H9 (cell line): ENCODE results near the gene DCC. TPM values are rescaled to one million over a fixed set of nuclear protein-coding genes. Genes with fewer than 3 reads are reported as not detected.

ENCODE experiments used
- DNase-seq: peaks from one replicate; pipeline ENCODE4 v3.0.0-alpha.2; 2017
- H2AFZ ChIP-seq: one replicate; pipeline ENCODE4 v1.6.1; 2013; ENCODE audit warnings: mild to moderate bottlenecking, low read length, control low read depth, moderate library complexity
- H2AK5ac ChIP-seq: 2 replicates; pipeline ENCODE4 v1.6.1; 2013; ENCODE audit warnings: low read length, control low read depth, mixed read lengths; ENCODE audit not compliant: insufficient read length
- H2BK120ac ChIP-seq: one replicate; pipeline ENCODE4 v1.6.1; 2013; ENCODE audit warnings: low read depth, mild to moderate bottlenecking, low read length, control low read depth, inconsistent platforms; ENCODE audit not compliant: poor library complexity, severe bottlenecking
- H2BK12ac ChIP-seq: 2 replicates; pipeline ENCODE4 v1.6.1; 2013; ENCODE audit warnings: low read length, control low read depth, mixed read lengths, low read depth; ENCODE audit not compliant: insufficient read length
- H2BK15ac ChIP-seq: 2 replicates; pipeline ENCODE4 v1.6.1; 2013; ENCODE audit warnings: low read depth, low read length, control low read depth
- H2BK20ac ChIP-seq: one replicate; pipeline ENCODE4 v1.6.1; 2013; ENCODE audit warnings: low read depth, mild to moderate bottlenecking, low read length, control low read depth, inconsistent platforms; ENCODE audit not compliant: poor library complexity, severe bottlenecking
- H2BK5ac ChIP-seq: 2 replicates; pipeline ENCODE4 v1.6.1; 2013; ENCODE audit warnings: low read length, control low read depth, mixed read lengths; ENCODE audit not compliant: insufficient read length
- H3K14ac ChIP-seq: 2 replicates; pipeline ENCODE4 v1.6.1; 2013; ENCODE audit warnings: low read length, control low read depth; ENCODE audit not compliant: insufficient read depth
- H3K18ac ChIP-seq: 2 replicates; pipeline ENCODE4 v1.6.1; 2013; ENCODE audit warnings: low read depth, mild to moderate bottlenecking, mixed read lengths, low read length, control low read depth; ENCODE audit not compliant: insufficient read length
- H3K23ac ChIP-seq: 2 replicates; pipeline ENCODE4 v1.6.1; 2013; ENCODE audit warnings: low read length, control low read depth, mixed read lengths, low read depth; ENCODE audit not compliant: insufficient read length
- H3K23me2 ChIP-seq: 2 replicates; pipeline ENCODE4 v1.6.1; 2013; ENCODE audit warnings: low read depth, mild to moderate bottlenecking, mixed read lengths, low read length, control low read depth; ENCODE audit not compliant: insufficient read length, poor library complexity, severe bottlenecking
- H3K27ac ChIP-seq: 2 replicates; pipeline ENCODE4 v1.5.1; 2013; ENCODE audit warnings: low read length, control low read depth, mixed read lengths, low read depth; ENCODE audit not compliant: insufficient read length
- H3K27me3 ChIP-seq: 2 replicates; pipeline ENCODE4 v1.6.1; 2013; ENCODE audit warnings: low read length, control low read depth, inconsistent platforms; ENCODE audit not compliant: insufficient read depth
- H3K4ac ChIP-seq: 2 replicates; pipeline ENCODE4 v1.6.1; 2013; ENCODE audit warnings: low read depth, mild to moderate bottlenecking, control low read depth, inconsistent platforms, low read length, moderate library complexity
- H3K4me1 ChIP-seq: 2 replicates; pipeline ENCODE4 v1.6.1; 2013; ENCODE audit warnings: low read length, control low read depth, inconsistent platforms; ENCODE audit not compliant: insufficient read depth
- H3K4me2 ChIP-seq: 2 replicates; pipeline ENCODE4 v1.6.1; 2013; ENCODE audit warnings: low read length, control low read depth, mixed read lengths; ENCODE audit not compliant: insufficient read length, insufficient read depth
- H3K56ac ChIP-seq: 2 replicates; pipeline ENCODE4 v1.6.1; 2013; ENCODE audit warnings: low read depth, mild to moderate bottlenecking, mixed read lengths, low read length, control low read depth; ENCODE audit not compliant: insufficient read length
- H3K79me1 ChIP-seq: 2 replicates; pipeline ENCODE4 v1.6.1; 2013; ENCODE audit warnings: low read depth, mild to moderate bottlenecking, moderate library complexity, low read length, control low read depth, inconsistent platforms; ENCODE audit not compliant: insufficient read depth, poor library complexity, severe bottlenecking
- H3K79me2 ChIP-seq: 2 replicates; pipeline ENCODE4 v1.6.1; 2013; ENCODE audit warnings: low read length, control low read depth, inconsistent platforms; ENCODE audit not compliant: insufficient read depth
- H3K9ac ChIP-seq: 2 replicates; pipeline ENCODE4 v1.6.1; 2013; ENCODE audit warnings: low read length, control low read depth, mixed read lengths; ENCODE audit not compliant: insufficient read length; ENCODE audit errors: extremely low read depth
- H3K9me3 ChIP-seq: one replicate; pipeline ENCODE4 v1.6.1; 2013; ENCODE audit warnings: low read depth, low read length, inconsistent platforms; ENCODE audit not compliant: control insufficient read depth
- H3T11ph ChIP-seq: one replicate; pipeline ENCODE4 v1.6.1; 2013; ENCODE audit warnings: mild to moderate bottlenecking, low read length, control low read depth, inconsistent platforms
- H4K20me1 ChIP-seq: one replicate; pipeline ENCODE4 v1.6.1; 2013; ENCODE audit not compliant: control insufficient read depth, insufficient read length, insufficient read depth
- H4K5ac ChIP-seq: 2 replicates; pipeline ENCODE4 v1.6.1; 2013; ENCODE audit warnings: low read depth, mild to moderate bottlenecking, mixed read lengths, low read length, control low read depth; ENCODE audit not compliant: insufficient read length
- H4K8ac ChIP-seq: replicated peaks from 2 replicates; pipeline ENCODE4 v1.6.1; 2013; ENCODE audit warnings: low read length, control low read depth, mixed read lengths, low read depth; ENCODE audit not compliant: insufficient read length
- H4K91ac ChIP-seq: 2 replicates; pipeline ENCODE4 v1.6.1; 2013; ENCODE audit warnings: low read depth, mild to moderate bottlenecking, moderate library complexity, mixed read lengths, low read length, control low read depth; ENCODE audit not compliant: insufficient read length
- H3K27ac Mint-ChIP-seq, 3 experiments: 2 replicates in 2 of 3; 3 replicates in 1 of 3; pipeline ENCODE4 v1.8.0; 2020 to 2021; ENCODE audit warnings: mixed read lengths in 3 of 3, mild to moderate bottlenecking in 1 of 3, moderate library complexity in 1 of 3
- H3K27me3 Mint-ChIP-seq: 2 replicates; pipeline ENCODE4 v1.8.0; 2021; ENCODE audit warnings: low read depth, mild to moderate bottlenecking, moderate library complexity, mixed read lengths
- H3K36me3 Mint-ChIP-seq, 3 experiments: 2 replicates in 2 of 3; 3 replicates in 1 of 3; pipeline ENCODE4 v1.8.0; 2020 to 2021; ENCODE audit warnings: low read depth in 3 of 3, mixed read lengths in 3 of 3; ENCODE audit not compliant: insufficient read depth in 1 of 3
- H3K4me1 Mint-ChIP-seq, 2 experiments: 2 replicates each; pipeline ENCODE4 v1.8.0; 2020; ENCODE audit warnings: mixed read lengths in 2 of 2
- H3K4me3 Mint-ChIP-seq, 2 experiments: 2 replicates in 1 of 2; 3 replicates in 1 of 2; pipeline ENCODE4 v1.8.0; 2020 to 2021; ENCODE audit warnings: mild to moderate bottlenecking in 2 of 2, mixed read lengths in 2 of 2, moderate library complexity in 1 of 2
- H3K9me3 Mint-ChIP-seq, 2 experiments: 2 replicates in 1 of 2; 3 replicates in 1 of 2; pipeline ENCODE4 v1.8.0; 2020; ENCODE audit warnings: mild to moderate bottlenecking in 2 of 2, mixed read lengths in 2 of 2, moderate library complexity in 1 of 2
- CTCF ChIP-seq: fragments of 200-600 bp; sonication (generic); conservative IDR thresholded peaks from 3 replicates; pipeline ENCODE4 v1.8.0; 2021; ENCODE audit warnings: antibody characterized with exemption, mild to moderate bottlenecking
- whole genome bisulfite sequencing: extraction: QIAGEN DNeasy Blood & Tissue Kit; methylation state at CpG from one replicate; pipeline ENCODE4 v1.1.7; 2013; ENCODE audit warnings: missing lambda C conversion rate, low lambda C conversion rate, mixed read lengths; ENCODE audit not compliant: insufficient read length; ENCODE audit errors: extremely low coverage; 5-methylcytosine and 5-hydroxymethylcytosine counted together
- total RNA-seq: library from RNA; stranded (reverse); gene quantifications from 2 replicates; pipeline ENCODE4 v1.2.1, GENCODE V29; 2021

Gene DCC
- total RNA-seq, 1 experiment from 2014 or later, result 0.35 TPM

- no peaks in the 10 kb centered on the region for H3K27me3 ChIP-seq
- H2BK120ac ChIP-seq, result no peak overlapping the region
- no peak overlapping the region for H2AK5ac ChIP-seq
- H3K9me3 ChIP-seq, result no peaks in the 10 kb centered on the region
- H3K36me3 Mint-ChIP-seq, result no peaks in the 10 kb centered on the region
- H3K23me2 ChIP-seq, result no peaks in the 10 kb centered on the region
- no peak overlapping the region for H3K4ac ChIP-seq
- no peak for TF ChIP-seq CTCF
- H4K20me1 ChIP-seq, result no peaks in the 10 kb centered on the region
- H2BK15ac ChIP-seq, result no peak overlapping the region
- H2BK5ac ChIP-seq, result no peak overlapping the region
- H2BK20ac ChIP-seq, result no peak overlapping the region
- no peaks in the 10 kb centered on the region for H3K79me2 ChIP-seq
- H3K79me1 ChIP-seq, result no peaks in the 10 kb centered on the region
- no peak for DNase-seq
- no peak overlapping the region for H3K56ac ChIP-seq
- no peak overlapping the region for H3K27ac Mint-ChIP-seq
- no peak overlapping the region for H3K23ac ChIP-seq
- no CpG with 5 or more reads among the region's 6 CpGs for WGBS
- no peak overlapping the region for H3K9ac ChIP-seq
- no peak overlapping the region for H3K14ac ChIP-seq
- H3K4me3 Mint-ChIP-seq, result no peak overlapping the region
- H3K4me2 ChIP-seq, result no peak overlapping the region
- H4K91ac ChIP-seq, result no peak overlapping the region
- H4K8ac ChIP-seq, result no peak overlapping the region
- H2AFZ ChIP-seq, result no peak overlapping the region
- no peak overlapping the region for H4K5ac ChIP-seq
- no peak overlapping the region for H3K27ac ChIP-seq
- no peaks in the 10 kb centered on the region for H3K9me3 Mint-ChIP-seq
- peaks cover 5 to 8% of the 10 kb centered on the region in 2 experiments; a peak in 3 of 4 replicates for H3K4me1 Mint-ChIP-seq
- no peak overlapping the region for H3K18ac ChIP-seq
- H3K27me3 Mint-ChIP-seq, result no peaks in the 10 kb centered on the region
- H2BK12ac ChIP-seq, result no peak overlapping the region
- no peak overlapping the region for H3T11ph ChIP-seq
- no peaks in the 10 kb centered on the region for H3K4me1 ChIP-seq
Observed at GRCh38 chr18:53224128-53224778, 884.3 kb downstream of the DCC start.
